GM12864 (cell line): ENCODE results near the gene RBMS3.

Experiments used
- DNase-seq: peaks from one replicate; pipeline ENCODE4 v3.0.0-alpha.2; 2011; ENCODE audit warnings: low read depth
- H3K4me3 ChIP-seq: 2 replicates; pipeline ENCODE4 v1.5.1; 2011; ENCODE audit warnings: mild to moderate bottlenecking, low read depth, low read length, control low read depth
- CTCF ChIP-seq: IDR thresholded peaks from 2 replicates; pipeline ENCODE4 v1.5.1; 2011; ENCODE audit warnings: low read depth, mild to moderate bottlenecking, moderate library complexity, low read length, control low read depth, inconsistent platforms; ENCODE audit errors: missing control alignments

Gene RBMS3

DNA sequence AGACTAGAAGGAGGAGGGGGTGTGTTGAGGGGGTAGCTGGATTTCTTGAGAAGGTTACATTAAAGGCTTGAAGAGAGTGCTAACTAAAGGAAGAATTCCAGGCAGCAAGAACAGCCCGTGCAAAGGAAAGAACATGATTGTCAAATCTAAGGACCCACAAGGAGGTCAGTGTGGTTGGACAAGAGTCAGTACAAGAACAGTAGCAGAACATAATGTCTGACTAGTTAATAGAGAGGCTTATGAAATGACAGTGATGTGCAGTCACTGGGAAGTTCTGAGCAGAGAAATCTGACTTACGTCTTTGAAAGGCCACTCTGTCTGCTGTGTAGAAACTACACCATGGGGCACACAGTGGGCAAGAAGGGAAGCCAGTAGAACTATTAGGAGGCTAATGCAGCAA, 19.8 kb upstream of the RBMS3 start:
- no peak overlapping the region for H3K4me3 ChIP-seq
- TF ChIP-seq CTCF, result no peak
- no peak for DNase-seq

- H3K4me3 ChIP-seq, result no peak overlapping the region
- DNase-seq, result no peak
- no peak for TF ChIP-seq CTCF
These were observed 17.4 kb upstream of the RBMS3 start for GRCh38 chr3:29263476-29263875.

DNA sequence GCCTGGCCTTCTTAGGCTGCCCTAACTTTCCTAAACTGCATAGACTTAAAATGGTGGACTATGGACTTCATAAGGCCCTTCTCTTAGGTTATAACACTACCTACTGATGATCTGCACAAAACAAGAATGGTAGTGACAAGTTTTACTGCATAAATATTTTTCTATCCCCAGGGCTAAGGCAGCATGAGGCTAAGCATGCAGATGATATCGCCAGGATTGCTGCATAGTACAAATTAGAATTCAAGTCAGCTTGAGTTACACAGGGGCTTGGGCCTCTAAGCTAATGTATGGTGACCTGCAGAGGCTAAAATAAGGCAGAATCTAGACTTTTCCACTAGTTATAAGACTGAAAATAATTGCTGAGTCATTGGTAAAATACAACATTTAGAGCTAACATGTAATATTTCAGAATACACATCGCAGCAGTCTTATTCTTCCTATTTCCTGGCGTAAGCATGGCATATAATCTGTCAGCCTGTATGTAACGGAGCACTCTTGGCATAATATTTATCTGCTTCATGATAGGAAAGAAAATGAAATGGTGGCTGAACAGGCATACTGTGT, 15.3 kb upstream of the RBMS3 start:
- DNase-seq, result no peak
- no peak for TF ChIP-seq CTCF
- H3K4me3 ChIP-seq, result no peak overlapping the region

GRCh38 chr3:29267226-29267625, 13.6 kb upstream of the RBMS3 start:
- H3K4me3 ChIP-seq, result no peak overlapping the region
- no peak for DNase-seq
- no peak for TF ChIP-seq CTCF

DNA sequence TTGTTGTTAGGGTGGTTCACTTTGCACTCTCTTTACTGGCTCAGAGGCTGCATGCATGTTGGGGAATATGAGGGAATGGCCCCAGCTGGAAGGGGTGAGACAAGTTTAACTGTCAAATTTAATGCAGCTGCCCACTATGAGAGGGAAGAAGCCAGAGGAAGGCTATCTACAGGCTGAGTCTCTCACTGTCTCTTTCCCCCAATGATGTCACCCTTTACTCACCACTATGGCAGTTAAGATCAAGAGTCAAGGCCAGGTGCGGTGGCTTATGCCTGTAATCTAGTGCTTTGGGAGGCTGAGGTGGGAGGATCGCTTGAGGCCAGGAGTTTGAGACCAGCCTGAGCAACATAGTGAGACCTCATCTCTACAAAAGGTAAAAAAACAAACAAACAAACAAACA, 12.2 kb upstream of the RBMS3 start:
- no peak for DNase-seq
- no peak for TF ChIP-seq CTCF
- no peak overlapping the region for H3K4me3 ChIP-seq

- DNase-seq, result no peak
- no peak for TF ChIP-seq CTCF
- no peak overlapping the region for H3K4me3 ChIP-seq
These were observed 10.1 kb upstream of the RBMS3 start for GRCh38 chr3:29270752-29271151.

DNA sequence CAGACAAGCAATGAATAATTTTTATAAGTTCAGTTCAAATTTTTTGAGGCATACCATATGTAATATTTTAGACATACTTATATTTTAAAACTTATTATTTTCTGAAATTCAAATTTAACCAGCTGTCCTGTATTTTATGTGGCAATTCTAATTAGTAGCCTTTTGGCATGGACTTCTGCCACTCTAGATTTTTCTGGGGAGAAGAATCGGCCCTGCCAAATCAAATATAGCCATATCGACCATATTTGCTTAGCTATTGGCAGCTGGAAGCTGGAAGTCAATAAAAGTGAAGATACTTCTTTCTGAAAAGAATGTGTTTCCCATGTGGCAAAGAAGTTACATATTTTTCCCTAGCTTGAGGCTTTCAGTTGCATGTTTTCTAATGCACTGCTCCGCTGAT, 9.4 kb upstream of the RBMS3 start:
- no peak for DNase-seq
- TF ChIP-seq CTCF, result no peak
- H3K4me3 ChIP-seq, result no peak overlapping the region
